GM21367 (cell line): ENCODE measurements around the gene FAM13C.

Source experiments
- ATAC-seq: cut with Tn5 transposase; IDR thresholded peaks from one replicate; pipeline ENCODE4 v1.9.1; 2021; ENCODE audit not compliant: unreplicated experiment

Gene FAM13C

DNA sequence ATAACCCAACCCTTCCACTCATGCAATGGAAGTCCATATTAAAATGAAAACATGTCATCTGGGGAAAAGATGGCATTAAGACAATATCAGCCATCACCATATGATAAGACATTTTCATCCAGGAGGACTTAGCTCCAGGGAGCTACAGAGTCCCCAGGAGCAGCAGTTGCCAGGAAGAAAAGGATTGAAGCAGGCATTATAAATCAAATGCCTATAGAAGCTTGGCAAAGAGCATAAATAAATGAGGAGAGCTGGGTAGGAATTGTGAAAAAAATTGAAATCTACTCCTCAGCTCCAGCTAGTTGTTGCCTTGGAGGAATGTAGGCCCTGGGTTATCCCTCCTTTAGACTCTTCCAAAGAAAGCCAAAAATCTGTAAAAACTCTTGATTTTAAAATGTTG is 42.5 kb downstream of the FAM13C start:
- ATAC-seq: no peak

DNA sequence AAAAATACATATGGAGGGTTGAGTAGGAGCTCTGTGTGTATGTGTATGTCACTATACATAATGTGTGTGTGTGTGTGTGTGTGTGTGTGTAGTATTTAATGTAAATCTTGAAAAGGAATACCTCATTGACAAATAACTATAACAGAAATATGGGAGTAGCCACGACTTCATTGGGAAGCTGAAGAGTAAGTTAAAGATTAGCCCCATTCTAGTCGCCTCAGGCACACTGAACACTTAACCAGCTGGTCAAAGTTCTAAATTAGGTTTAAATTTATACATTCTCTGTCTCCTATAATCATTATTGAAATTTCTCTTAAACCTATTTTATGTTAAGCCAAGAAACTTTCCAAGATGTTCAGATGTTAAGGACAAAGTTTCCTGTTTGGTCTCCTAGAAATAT is 45.3 kb downstream of the FAM13C start:
- no peak for ATAC-seq

DNA sequence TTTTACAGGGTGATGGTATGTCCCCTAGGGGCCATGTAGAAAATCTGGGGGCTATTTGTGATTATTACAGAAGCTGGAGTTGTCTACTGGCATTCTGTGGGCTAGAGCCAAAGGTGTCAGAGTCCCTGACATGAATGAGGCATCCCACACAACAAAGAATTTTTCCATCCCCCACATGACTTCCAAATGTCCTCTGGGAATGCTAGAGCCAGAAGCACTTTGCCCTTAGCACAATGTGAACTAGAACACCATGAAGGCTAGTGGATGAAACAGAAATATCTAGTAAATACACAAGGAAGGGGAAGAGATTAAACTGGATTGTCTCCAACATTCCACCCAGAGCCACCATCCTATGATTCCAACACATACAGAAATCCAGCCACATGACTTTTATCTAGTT is 46.9 kb downstream of the FAM13C start:
- no peak for ATAC-seq

DNA sequence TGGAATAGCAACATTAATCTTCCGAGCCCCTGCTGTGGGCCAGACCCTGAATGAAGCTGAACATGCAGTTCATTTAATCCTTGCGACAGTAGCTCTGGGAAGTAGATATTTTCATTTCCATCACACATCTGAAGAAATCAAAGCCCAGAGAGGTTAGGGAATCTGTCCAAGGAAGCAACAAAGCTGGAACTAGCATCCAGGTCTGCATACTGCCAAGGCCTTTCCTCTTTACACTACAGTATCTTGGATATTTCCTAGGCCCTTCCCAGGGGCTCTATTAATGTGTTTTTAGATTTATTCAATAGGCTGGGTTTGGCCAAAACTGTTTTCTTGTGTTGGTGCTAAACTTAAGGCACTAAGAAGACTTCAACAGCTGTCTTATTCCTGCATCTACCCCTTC is 48.1 kb downstream of the FAM13C start:
- no peak for ATAC-seq

DNA sequence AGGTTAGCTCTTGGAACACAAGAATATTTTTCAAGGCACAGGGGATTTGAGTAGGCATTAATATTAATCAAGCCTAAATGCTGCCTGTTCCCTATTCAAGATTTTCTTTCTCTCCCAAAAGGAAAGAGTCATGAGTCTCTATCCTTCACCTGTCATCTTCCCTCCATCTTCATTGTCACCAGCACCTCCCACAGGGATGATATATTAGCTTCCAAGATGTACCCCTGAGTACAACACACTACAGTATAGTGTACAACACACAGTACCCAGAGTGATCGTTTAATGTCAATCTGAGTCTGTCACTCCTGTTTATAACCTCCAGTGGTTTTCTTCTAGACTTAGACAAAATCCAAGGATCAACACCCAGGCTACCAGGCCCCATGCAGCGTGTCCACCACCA is 50.1 kb downstream of the FAM13C start:
- ATAC-seq: no peak

DNA sequence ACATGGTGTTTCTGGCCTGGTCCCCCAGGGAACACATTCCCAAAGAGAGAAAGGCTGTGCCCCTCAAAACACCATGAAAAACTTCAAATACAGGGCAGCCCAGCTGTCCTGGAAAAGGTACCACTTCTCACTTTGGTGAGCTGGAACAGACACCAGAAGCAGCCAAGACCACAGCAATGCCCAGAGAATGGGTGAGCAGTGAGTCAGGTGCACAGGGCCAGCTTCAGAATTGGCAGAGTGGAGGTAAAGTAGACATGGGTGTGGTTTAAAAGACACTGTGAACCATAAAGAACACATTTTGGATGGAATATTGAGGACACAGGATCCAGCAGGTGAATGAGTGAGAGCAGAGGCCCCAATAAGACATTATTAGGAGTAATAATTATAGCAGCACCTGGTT is 51.3 kb downstream of the FAM13C start:
- ATAC-seq: no peak

DNA sequence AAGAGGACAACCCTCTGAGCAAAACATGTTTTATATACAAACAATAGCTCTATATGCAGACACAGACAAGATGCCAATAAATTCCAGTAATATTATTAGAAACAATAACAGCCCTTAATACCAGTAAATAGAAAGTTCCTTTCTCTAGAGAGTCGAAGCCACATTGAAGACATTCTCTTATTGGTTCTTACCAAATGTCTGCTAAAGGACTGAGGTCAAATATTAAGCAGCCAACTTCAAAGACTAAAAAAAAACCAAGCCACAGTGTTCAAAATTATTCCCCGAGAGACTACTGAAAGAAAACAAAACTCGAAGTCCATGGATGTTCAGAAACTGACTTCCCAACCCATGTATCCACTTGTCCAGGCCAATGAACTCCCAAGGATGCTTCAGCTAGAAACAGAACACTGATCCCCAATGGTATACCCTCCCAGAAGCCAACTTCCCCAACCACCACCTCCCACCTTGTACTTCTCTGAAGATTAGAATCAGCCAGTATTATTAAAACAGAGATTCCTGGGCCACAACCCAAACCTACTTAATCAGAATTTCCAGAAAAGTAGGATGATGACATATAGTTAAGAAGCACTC is 51.9 kb downstream of the FAM13C start:
- ATAC-seq: no peak

DNA sequence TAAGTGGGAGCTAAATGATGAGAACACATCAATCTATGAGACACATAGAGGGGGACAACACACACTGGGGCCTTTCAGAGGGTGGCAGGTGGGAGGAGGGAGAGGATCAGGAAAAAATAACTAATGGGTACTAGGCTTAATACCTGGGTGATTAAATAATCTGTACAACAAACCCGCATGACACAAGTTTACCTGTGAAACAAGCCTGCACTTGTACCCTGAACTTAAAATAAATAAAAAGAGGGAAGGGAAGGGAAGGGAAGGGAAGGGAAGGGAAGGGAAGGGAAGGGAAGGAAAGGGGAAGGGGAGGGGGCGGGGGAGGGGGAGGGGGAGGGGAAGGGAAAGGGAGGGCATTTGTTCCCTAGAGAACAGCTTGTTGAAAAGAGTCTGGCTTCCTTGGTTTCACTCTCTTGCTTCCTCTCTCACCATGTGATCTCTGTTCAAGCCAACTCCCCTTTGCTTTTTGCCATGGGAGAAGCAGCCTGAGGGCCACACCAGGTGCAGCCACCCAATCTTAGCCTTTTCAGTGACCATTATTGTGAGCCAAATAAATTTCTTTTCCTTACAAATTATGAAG is 57.7 kb downstream of the FAM13C start:
- ATAC-seq: no peak

DNA sequence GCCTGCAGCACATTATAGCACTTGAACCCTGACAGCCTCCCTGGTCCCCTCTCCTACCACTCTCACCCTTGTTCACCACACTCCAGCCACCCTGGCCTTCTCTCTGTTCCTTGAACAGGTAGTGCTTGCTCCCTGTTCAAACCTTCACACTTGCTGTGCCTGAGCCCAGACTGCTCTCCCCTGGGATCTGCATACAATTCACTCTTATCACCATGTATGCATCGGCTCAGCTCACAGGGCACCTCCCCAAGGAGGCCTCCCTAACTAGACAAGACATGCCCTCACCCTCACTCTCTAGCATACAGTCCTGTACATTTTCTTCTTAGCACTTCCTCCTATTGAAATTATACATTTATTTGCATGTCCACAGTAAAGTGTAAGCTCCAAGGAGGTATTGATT is 59.3 kb downstream of the FAM13C start:
- ATAC-seq: no peak

DNA sequence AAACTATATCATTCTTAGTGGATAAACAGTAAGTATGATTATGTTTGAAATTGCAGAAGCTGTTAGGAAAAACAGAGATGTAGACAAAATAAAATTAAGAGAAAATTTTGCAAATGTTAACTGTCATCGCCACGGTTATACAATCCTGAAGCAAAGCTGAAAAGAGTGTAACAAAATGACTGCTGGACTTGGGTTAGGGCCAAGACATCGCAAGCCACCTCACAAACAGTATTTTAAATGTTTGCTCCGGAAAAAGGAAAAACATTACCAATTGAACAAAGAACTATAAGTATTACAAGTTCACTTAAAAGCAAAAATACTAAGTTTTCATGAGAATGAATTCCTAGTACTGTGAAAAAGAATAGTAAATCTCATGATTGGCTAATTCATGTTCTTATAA is 60.0 kb downstream of the FAM13C start:
- no peak for ATAC-seq

DNA sequence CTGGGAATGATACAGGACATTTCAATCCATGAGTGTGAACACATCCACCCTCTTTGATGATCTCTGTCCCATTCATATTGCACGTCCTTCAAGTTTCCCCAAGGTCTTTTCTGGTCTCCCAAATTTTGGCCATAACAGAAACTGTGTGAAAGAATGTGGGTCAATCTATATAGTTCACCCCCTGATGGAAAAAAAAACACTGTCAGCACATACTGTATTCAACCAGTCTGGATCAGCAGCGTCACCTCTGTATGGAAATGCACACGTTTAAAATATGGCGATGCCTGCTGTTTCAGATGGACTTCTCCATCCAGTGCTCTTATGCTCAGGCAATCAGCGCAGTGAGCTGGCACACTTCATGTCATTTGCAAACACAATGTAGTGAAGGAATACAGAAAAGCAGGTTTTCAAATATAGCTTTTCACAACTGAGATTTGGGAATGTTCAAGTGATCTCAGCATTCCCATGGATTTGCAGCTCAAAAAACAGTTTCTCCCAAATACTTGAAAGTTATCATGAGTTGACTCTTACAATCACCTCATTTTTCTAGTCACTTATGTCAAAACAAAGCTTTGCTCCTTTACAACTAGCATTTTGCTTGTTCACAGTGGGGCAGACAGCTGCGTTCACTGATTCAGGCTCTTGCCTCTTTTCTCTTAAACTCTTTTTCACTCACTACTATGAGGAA is 61.1 kb downstream of the FAM13C start:
- ATAC-seq: no peak

DNA sequence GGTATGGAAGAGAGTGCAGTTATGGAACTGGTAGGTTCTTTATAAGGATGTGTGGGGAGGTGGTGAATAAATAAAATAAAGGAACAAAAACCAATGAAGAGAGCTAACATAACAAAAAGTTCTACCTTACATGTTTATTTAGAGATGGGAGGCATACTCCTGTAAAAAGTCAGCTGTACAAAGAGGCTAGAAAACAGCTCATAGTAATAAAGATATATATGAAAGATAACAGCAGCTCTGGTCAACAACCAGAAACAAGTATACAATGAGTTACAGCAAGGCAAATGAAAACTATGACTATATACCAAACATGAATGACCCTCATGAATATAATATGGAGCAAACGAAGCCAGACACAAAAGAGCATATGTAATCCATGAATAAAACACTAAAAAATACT is 62.0 kb downstream of the FAM13C start:
- no peak for ATAC-seq

DNA sequence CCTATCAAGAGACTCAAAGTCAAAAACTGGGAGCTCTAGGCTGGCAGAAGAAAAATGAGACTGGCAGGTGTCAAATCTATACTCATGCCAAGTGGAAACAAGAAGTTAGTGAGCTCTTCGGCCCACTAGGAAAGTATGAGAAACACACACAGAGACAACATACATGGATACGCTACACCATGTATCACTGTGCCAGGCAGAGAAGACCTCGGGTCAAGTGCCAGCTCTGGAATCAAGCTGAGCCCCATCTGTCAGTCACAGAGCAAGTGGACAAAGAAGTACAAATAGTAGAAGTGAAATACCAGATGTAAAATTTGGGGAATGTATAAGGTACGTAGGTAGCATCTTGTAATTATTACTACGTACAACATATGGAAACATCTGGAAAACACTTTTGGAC is 62.4 kb downstream of the FAM13C start:
- no peak for ATAC-seq

DNA sequence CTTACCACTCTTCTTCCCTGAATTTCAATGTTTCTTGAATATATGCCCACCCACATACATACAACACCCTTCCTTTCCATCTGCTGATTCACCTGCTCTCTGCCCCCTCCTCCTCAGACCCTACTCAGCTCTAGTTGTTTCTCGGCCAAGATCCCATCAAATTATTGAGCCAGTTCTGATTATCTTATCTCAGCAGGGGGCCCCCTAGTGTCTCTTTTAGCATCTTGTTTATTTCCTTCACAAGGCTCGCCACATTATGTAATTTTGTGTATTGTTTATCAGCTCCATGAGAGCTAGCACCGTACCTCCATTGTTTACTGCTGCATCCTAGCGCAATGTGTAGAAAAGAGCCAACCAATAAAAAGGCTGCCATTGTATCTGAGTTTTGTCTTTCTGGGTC is 71.9 kb downstream of the FAM13C start:
- no peak for ATAC-seq

DNA sequence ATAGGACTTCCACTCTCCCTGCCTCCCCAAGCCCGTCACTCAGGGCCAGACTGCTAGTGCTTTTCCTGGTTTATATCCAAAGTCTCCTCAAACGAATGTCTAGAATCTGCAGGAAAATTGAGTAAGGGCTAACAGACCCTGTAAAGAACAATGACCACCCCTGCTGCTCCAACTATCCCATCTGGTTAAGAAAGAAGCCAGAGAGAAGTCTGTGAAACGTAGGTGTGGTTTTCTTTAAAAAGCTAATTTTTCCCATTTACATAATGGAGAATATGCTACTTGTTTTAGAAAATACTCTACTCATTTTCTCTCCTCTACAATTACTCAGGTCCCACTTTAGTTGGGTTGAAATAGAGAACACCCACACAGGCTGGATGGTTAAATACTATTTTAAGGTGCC is 72.5 kb downstream of the FAM13C start:
- no peak for ATAC-seq

DNA sequence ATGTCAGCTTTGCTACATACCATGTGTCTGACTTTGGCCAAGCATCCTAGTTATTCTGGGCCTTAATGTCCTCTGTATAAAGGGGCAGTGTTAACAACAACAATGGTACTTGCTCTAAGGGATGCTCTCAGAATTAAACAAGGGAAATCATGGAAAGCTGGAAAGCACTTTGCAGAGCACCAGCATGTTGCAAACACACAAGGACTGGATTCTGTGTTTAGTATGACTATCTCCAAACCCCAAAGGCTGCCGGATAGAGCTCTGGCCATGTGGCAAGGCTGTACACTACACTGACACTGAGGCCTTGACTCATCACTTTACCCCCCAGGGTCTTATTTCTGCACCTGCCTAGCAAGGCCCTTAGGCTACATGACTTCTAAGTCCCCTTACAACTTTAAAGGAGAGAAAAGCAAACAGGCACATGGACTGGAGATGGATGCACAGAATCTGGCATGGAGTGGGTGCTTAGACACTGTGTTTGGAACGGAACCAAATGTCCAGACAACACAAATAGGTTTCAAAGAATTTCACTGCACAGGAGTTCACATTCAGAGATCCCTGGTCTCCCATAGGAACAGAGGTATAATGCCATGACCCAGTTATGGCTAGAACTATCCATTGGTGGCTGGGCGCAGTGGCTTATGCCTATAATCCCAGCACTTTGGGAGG is 74.6 kb downstream of the FAM13C start:
- ATAC-seq: no peak

DNA sequence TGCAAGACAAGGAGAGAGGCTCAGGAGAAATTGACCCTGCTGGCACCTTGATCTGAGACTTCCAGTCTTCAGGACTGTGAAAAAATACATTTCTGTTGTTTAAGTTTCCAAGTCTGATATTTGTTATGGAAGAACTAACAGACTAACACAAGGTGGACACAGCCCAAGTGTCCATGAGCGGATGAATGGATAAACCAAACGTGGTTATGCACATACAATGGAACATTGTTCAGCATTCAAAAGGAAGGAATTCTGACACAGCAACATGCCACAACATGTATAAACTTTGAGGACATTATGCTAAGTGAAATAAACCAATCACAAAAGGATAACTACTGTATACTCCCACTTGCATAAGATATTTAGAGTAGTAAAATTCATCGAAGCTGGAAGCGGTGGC is 76.5 kb downstream of the FAM13C start:
- no peak for ATAC-seq

DNA sequence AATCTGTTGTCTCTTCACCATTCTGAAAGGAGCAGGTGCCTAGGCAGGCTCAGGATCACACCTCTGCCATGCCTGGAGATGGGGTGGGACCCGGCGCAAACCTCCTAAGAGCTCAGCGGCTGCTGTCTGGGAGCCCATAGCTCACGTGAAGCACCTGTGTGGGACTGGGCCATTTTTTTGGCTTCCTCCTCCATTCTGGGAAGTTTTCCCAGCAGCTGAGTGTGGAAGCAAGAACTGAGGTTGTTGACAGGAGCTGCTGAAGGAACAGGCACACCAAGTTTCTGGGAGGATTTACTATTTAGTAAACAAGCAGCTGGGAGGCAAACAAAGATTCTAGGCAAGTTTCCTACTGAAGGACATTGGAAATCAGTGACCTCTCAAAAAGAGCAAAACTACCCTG is 77.3 kb downstream of the FAM13C start:
- ATAC-seq: no peak

DNA sequence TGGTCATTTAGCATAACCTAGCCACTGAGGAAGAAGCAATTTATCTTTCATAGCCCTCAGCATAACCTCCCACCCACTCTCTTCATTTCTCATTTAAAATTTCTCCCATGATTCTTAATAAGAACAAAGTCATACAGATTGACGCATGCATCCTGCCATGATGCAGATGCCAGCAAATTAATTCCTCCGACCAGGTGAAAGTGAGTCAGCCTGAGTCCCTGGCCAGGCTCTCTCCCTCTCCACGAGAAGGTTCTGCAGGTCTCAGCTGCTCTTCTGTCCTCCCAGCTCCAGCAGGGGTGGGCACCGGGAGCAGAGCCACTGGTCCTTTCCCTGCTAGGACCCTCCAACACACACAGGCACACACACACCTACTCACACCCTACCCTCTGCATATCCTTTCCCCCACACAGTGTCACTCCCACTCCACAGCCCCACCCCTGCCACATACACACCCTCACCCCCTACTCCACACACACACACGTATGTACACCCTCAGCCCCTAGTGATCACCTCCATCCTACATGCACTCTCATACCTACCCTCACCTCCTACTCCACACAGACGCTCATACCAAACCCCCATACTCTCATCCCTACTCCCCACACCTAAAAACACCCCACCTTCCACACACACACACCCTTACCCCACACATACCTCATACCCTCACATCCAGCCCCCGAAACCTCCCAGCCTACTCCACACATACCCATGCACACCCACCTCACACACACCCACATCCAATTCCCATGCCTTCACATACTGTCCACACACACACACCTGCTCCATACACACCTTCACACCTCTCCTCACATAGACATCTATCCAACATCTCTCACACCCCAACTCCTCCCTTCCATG is 78.0 kb downstream of the FAM13C start:
- no peak for ATAC-seq

DNA sequence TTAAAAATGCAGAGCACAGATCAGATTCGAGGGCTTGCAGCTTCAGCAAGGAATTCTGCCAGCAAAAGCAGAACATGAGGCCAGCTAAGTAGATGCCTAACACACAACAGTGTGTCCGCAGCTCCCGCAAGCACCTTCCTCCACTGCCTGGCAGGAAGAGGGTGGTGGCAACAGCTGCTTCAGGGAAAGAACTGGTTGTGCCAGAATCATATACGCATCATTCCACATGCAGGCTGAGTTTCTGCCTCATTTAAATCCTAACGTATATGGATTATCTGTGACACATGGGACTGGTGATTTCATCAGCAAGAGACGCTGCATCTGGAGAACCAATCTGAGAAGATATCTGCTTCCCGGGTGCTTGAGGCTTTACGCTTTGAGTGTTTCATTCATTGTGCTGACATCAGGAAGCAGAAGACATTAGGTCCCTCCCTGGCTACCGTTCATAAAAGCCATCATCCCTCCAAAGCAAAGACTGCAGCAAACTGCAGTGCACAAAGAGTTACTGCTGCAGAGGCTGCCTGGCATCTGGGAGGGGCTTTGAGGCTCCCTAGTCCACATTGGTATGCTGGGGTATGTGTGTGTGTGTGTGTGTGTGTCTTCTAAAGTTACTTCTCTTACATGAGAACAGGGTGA is 78.8 kb downstream of the FAM13C start:
- no peak for ATAC-seq

DNA sequence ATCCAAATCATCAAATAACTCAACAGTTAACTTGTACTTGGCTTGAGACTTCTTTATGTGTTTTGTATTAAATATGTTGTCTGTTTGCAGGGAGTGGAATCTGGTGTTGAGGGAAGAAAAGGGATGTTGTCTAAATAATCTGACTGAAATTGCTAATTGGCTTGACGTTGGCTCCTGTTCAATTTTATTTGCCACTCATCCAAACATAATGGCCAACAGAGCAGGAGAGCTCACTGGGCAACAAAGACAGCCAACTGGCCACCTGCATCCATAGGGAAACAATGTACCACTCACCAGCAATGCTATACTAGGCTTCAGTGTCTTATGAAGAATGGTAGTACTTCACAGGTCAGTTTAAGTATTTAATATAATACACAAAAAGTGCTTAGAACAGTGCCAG is 80.5 kb downstream of the FAM13C start:
- ATAC-seq: no peak
